ENCODE measurements around the gene NIPBL. TPM values are rescaled to one million over a fixed set of nuclear protein-coding genes. Genes with fewer than 3 reads are reported as not detected.
"Not testable (repeated sequence)": the region's sequence is repeated elsewhere in the genome, so short reads cannot be mapped to it uniquely, and the experiment has no call there.

Gene NIPBL
- total RNA-seq, 2 experiments from 2014 or later = 35.4 to 40.4 TPM

DNA sequence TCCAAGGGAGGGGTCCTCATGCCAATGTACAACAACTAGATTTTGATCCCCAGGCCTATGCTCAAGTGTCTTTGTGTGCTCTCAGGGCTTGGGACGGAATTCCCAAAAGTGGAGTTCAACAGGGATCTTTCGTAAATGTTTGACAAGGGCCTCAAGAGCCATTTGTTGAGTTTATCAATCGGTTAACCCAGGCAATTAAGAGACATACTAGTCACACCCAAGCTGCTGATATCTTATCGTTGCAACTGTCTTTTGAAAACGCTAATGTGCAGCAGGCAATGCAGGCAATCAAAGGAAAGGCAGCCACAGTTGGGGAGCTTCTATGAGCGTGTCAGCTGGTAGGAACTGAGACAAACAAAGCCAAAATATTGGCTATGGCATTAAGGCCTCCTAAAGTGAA, 211.4 kb downstream of the NIPBL start:
- intact Hi-C loops (cut with micrococcal nuclease) = no loop called here
- Mint-ChIP-seq H3K27me3 (no peaks in the 10 kb centered on the region), H3K4me1 (ENCODE audit: low read depth) (no peaks in the 10 kb centered on the region), H3K27ac (no peak overlapping the region), H3K4me3 (no peak overlapping the region), H3K9me3 (no peaks in the 10 kb centered on the region), H3K36me3 (peaks cover 4% of the 10 kb centered on the region)
- no peak for DNase-seq
- ChIA-PET CTCF (no interaction called here), POLR2A (no interaction called here)

DNA sequence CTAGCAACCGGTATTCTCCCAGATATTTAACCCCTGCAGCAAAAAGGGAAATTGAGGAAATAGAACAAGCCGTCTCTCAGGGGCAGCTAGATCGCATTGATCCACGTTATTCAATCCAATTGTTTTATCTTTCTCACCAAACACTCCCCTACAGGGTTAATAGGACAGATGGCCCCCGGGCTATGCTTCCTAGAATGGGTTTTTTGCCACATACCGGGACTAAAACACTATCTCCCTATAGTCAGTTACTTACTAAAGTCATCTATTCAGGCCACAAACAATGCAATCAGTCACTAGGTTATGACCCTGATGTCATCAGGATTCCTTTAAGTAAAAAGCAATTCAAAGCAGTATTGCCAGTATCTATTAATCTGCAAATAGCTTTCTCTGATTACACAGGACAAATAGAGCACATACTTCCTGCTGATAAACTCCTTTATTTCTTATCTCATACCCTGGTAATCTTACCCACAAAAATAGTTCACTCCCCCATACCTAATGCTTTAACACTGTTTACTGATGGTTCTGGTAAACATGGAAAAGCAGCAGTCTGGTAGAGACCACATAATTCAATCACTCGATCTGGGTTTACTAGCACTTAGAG, 213.7 kb downstream of the NIPBL start:
- ChIA-PET CTCF (no interaction called here), POLR2A (no interaction called here)
- H3K4me3 Mint-ChIP-seq = no peak overlapping the region
- no peak for DNase-seq
- H3K9me3 Mint-ChIP-seq = no peaks in the 10 kb centered on the region
- peaks cover 4% of the 10 kb centered on the region for H3K36me3 Mint-ChIP-seq
- no peak overlapping the region for H3K27ac Mint-ChIP-seq
- intact Hi-C loops (cut with micrococcal nuclease) = no loop called here
- no peaks in the 10 kb centered on the region for H3K4me1 Mint-ChIP-seq (ENCODE audit: low read depth)
- H3K27me3 Mint-ChIP-seq = no peaks in the 10 kb centered on the region

DNA sequence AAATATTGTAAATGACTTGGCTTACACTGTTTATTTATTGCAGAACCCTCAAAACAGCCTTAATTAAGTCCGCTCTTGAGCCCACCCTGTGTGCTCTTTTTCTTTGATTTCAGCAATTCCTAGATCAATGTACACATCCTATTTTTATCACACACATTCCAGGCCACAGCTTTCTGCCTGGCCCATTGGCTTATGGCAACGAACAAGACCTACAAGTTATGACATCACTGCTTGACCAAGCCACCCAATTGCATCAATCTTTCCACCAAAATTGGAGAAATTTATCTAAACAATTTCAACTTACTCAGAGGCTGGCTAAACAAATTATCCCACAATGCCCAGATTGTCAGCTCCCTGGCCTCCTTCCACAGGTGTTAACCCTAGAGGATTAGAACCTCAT, 214.2 kb downstream of the NIPBL start:
- no peaks in the 10 kb centered on the region for H3K4me1 Mint-ChIP-seq (ENCODE audit: low read depth)
- no peaks in the 10 kb centered on the region for H3K27me3 Mint-ChIP-seq
- no peaks in the 10 kb centered on the region for H3K9me3 Mint-ChIP-seq

DNA sequence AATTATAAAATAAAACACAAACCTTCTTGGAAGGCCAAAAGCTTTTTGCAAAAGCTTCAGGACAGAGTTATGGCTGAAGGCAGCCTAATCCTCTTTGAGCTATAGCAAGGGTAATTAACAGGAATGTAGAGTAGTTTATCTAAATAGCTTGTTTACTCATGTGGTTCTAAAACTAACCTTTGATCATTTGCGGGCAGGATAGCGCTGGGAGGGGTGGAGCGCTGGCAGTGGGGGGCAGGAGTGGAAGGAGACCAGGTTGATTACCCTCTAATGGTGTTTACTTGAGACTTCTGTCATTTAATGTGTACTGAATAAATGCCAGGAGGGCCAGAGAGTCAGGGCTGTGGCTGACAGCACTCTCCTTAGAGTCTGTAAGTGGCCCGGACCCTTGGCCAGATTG, 217.2 kb downstream of the NIPBL start:
- peaks cover 20% of the 10 kb centered on the region for H3K36me3 Mint-ChIP-seq
- H3K4me3 Mint-ChIP-seq; intact Hi-C loops (cut with micrococcal nuclease); H3K4me1 Mint-ChIP-seq (ENCODE audit: low read depth); CTCF ChIA-PET; DNase-seq; H3K27me3 Mint-ChIP-seq; POLR2A ChIA-PET; H3K27ac Mint-ChIP-seq: not testable (repeated sequence)
- H3K9me3 Mint-ChIP-seq = peaks cover 22% of the 10 kb centered on the region

More for the DNA sequence above, 214.2 kb downstream of the NIPBL start:
- POLR2A ChIA-PET = no interaction called here
- intact Hi-C loops (cut with micrococcal nuclease) = no loop called here
- Mint-ChIP-seq H3K4me3 (no peak overlapping the region), H3K36me3 (peaks cover 4% of the 10 kb centered on the region), H3K27ac (no peak overlapping the region)
- CTCF ChIA-PET = no interaction called here
- DNase-seq = no peak

DNA sequence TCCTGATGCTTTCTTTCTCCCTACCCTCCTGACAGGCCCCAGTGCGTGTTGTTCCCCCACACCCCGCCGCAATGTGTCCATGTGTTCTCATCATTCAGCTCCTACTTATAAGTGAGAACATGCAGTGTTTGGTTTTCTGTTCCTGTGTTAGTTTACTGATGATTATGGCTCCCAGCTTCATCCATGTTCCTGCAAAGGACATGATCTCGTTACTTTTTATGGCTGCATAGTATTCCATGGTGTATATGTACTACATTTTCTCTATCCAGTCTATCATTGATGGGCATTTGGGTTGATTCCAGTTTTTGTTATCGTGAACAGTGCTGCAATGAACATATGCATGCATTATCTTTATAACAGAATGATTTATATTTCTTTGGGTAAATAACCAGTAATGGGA, 222.7 kb downstream of the NIPBL start:
- DNase-seq; H3K4me3 Mint-ChIP-seq; POLR2A ChIA-PET; CTCF ChIA-PET; intact Hi-C loops (cut with micrococcal nuclease); H3K27me3 Mint-ChIP-seq; H3K4me1 Mint-ChIP-seq (ENCODE audit: low read depth); H3K27ac Mint-ChIP-seq: not testable (repeated sequence)
- H3K36me3 Mint-ChIP-seq = peaks cover 41% of the 10 kb centered on the region
- H3K9me3 Mint-ChIP-seq = peaks cover 60% of the 10 kb centered on the region

DNA sequence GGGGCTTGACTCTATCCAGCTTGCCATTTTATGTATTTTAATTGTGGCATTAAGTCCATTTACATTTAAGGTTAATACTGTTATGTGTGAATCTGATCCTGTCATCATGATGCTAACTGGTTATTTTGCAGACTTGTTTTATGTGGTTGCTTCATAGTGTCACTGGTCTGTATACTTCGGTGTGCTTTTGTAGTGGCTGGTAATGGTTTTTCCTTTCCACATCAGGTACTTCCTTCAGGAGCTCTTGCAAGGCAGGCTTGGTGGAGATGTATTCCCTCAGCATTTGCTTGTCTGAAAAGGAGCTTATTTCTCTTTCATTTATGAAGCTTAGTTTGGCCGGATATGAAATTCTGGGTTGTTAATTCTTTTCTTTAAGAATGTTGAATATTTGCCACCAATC, 226.7 kb downstream of the NIPBL start:
- H3K27me3 Mint-ChIP-seq = no peaks in the 10 kb centered on the region

DNA sequence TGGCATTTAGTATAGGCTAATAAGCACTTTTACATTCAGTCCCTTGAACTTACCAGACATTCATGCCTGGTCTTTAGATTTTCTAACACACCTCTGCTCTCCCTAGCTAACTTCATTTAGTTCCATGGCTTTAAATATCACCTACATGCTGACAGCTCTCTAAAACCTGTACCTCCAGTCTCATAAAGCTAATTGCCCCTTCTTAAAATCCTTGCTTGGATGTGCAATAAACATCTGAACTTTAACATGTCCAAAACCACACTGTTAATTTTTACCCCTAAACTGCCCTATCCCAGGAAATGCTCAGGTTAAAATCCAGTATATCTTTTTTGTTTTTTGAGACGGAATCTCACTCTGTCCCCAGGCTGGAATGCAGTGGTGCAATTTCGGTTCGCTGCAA, 232.8 kb downstream of the NIPBL start:
- no peak overlapping the region for H3K27ac Mint-ChIP-seq

More for the DNA sequence above, 226.7 kb downstream of the NIPBL start:
- Mint-ChIP-seq H3K36me3 (peaks cover 42% of the 10 kb centered on the region), H3K9me3 (peaks cover 42% of the 10 kb centered on the region), H3K4me1 (ENCODE audit: low read depth) (peaks cover 2% of the 10 kb centered on the region), H3K27ac (no peak overlapping the region), H3K4me3 (no peak overlapping the region)
- no peak for DNase-seq
- POLR2A ChIA-PET = no interaction called here
- CTCF ChIA-PET = interaction anchor here (0.5 kb wide), 1 partner anchor 594 kb away, joined by 3 read pairs; no protein-coding TSS in a partner anchor
- intact Hi-C loops (cut with micrococcal nuclease) = no loop called here

DNA sequence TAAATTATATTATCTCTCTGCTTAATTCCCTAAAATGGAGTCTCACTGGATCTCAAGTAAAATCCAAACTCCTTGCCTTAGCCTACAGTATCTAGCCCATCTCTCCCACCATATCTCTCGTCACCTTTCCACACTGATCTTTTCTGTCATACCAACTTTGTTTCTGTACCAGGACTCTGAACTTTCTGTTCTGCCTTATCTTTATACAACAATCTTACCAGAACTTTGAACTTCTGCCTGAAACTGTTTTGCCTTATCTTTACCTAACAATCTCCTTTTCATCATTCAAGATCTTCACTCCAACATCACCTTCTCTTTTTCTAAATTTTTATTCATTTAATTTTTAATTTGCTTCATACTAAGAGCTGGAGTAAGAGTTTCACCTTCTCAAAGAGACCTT, 233.6 kb downstream of the NIPBL start:
- CTCF ChIA-PET = no interaction called here
- no peak for DNase-seq
- POLR2A ChIA-PET = no interaction called here
- Mint-ChIP-seq H3K9me3 (peaks cover 10% of the 10 kb centered on the region), H3K4me1 (ENCODE audit: low read depth) (peaks cover 26% of the 10 kb centered on the region), H3K36me3 (peaks cover 32% of the 10 kb centered on the region), H3K27me3 (peaks cover 5% of the 10 kb centered on the region), H3K4me3 (no peak overlapping the region), H3K27ac (no peak overlapping the region)
- intact Hi-C loops (cut with micrococcal nuclease) = loop anchor here (5.0 kb wide), 5 partner anchors 137 to 627 kb away; partner anchors contain the start of genes CPLANE1 and NIPBL

More for the DNA sequence above, 232.8 kb downstream of the NIPBL start:
- peaks cover 5% of the 10 kb centered on the region for H3K27me3 Mint-ChIP-seq
- DNase-seq = no peak
- H3K9me3 Mint-ChIP-seq = peaks cover 10% of the 10 kb centered on the region
- peaks cover 33% of the 10 kb centered on the region for H3K36me3 Mint-ChIP-seq
- intact Hi-C loops (cut with micrococcal nuclease) = no loop called here
- no peak overlapping the region for H3K4me3 Mint-ChIP-seq
- CTCF ChIA-PET = no interaction called here
- peaks cover 26% of the 10 kb centered on the region for H3K4me1 Mint-ChIP-seq (ENCODE audit: low read depth)
- POLR2A ChIA-PET = no interaction called here

DNA sequence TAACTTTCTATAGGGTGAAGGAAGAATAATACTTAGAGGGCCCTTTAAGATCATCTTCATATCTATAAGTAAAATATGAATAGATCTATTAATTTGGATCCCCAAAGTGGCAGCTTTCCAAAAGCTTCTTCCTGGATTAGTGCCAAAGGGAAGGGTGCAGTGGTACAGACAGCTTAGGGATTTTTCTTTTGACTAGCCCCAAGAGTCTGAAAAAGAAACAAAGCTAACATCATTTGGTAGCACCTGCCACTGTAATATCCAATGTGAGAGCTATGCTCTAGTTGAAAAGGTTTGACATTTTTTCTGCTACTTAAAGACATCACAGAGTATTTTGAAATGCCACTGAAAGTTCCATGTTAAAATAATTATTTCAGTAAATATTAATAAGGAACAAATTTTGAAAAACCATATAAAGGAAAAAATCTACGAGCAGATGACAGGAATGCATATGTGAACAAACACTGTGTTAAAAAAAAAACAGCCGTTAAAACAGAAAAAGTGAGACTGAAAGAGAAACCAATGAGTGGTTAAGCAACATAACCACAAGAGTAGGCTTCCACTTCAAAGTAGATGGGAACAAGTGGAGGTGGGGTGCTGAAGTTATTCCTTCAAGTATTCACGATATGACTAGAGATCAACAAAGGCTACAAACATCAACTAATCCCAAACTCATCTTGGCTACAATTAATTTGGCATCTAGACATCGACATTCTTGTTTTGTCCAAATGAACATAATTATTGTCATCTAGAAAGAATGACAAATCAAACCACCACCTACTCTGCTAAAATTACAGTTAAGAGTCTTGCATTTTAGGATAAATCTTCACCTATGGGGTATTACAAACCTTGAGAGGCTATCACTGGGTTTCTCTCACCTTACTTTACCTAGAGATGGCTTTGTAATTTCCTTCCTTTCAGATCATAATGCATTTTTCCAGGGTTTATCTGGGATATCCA, 235.1 kb downstream of the NIPBL start:
- CTCF ChIA-PET = no interaction called here
- intact Hi-C loops (cut with micrococcal nuclease) = loop anchor here (1.0 to 5.0 kb wide), 6 partner anchors 136 to 626 kb away; partner anchors contain the start of genes CPLANE1 and NIPBL
- Mint-ChIP-seq H3K36me3 (peaks cover 35% of the 10 kb centered on the region), H3K4me1 (ENCODE audit: low read depth) (peaks cover 26% of the 10 kb centered on the region), H3K9me3 (peaks cover 10% of the 10 kb centered on the region), H3K27ac (peak overlapping the region; percentile 28), H3K27me3 (peaks cover 5% of the 10 kb centered on the region), H3K4me3 (peak overlapping the region; percentile 35)
- DNase-seq = no peak
- POLR2A ChIA-PET = no interaction called here

DNA sequence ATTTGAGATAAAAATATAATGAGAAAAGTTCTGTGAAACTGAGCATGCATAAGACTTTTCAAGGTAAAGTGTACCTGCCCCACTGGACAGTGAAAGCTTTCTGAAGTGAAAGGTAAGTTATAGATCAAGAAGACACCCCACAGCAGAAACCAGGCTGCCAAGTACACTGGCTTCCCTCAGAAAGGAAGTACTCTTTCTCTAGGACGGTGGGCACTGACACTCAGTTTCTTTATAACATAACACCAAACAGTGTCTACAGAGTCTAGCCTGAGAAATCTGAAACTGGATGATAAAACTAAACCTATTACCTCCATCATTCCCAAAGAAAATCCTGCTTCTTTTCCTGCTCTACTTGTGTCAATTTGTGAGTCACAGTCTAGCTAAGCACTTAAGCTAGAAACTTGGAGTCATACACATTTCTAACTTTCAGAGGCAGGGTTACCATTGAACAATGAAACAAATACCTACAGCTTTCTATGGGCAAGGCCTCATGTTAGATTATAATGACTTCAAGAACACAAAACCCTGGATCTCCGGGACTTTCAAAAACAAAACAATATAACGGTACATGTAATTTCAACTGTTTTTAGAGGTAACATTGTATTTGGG, 235.9 kb downstream of the NIPBL start:
- H3K4me1 Mint-ChIP-seq (ENCODE audit: low read depth) = peaks cover 26% of the 10 kb centered on the region
- intact Hi-C loops (cut with micrococcal nuclease) = loop anchor here (1.0 to 5.0 kb wide), 6 partner anchors 135 to 625 kb away; partner anchors contain the start of genes CPLANE1 and NIPBL
- CTCF ChIA-PET = no interaction called here
- peaks cover 5% of the 10 kb centered on the region for H3K27me3 Mint-ChIP-seq
- H3K27ac Mint-ChIP-seq = no peak overlapping the region
- peaks cover 10% of the 10 kb centered on the region for H3K9me3 Mint-ChIP-seq
- peaks cover 31% of the 10 kb centered on the region for H3K36me3 Mint-ChIP-seq
- H3K4me3 Mint-ChIP-seq = no peak overlapping the region
- DNase-seq = no peak
- POLR2A ChIA-PET = no interaction called here

All from activated CD4-positive, alpha-beta memory T cell treated with anti-CD3 and anti-CD28 coated beads for 36 hours (primary cell).